PC-3 (cell line): ENCODE data around the gene SOX6.

Experiments
- EZH2phosphoT487 ChIP-seq: fragments of 300-600 bp; sonication (generic); IDR thresholded peaks from 2 replicates; pipeline ENCODE4 v1.6.1; 2018; ENCODE audit warnings: mild to moderate bottlenecking, antibody characterized with exemption, low read length, borderline replicate concordance
- TF ChIP-seq, protein P1 (sequence below): fragments of 300-600 bp; sonication (generic); conservative IDR thresholded peaks from 2 replicates; pipeline ENCODE4 v1.5.1; 2017; ENCODE audit warnings: antibody characterized with exemption, low read depth, mild to moderate bottlenecking, low read length

DNA sequence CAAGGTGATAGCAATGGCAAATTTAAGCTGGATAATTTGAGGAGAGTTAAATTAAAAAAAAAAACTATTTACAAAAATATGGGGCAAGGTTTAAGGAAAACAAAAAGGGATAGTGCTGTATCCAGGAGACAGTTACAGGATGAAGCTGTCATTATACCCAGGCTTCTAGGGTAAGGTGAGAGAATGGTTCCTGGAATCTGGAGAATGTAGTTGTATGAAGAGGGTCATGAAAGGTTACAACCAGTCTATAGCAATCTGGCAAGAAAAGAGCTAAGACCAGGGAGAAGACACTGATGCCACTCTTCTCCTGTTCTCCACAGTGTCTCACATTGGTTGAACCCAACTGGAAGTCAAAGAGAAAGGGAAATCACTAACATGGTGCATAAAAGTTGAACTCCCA lies 144.9 kb downstream of the SOX6 start:
- TF ChIP-seq, protein P1, sequence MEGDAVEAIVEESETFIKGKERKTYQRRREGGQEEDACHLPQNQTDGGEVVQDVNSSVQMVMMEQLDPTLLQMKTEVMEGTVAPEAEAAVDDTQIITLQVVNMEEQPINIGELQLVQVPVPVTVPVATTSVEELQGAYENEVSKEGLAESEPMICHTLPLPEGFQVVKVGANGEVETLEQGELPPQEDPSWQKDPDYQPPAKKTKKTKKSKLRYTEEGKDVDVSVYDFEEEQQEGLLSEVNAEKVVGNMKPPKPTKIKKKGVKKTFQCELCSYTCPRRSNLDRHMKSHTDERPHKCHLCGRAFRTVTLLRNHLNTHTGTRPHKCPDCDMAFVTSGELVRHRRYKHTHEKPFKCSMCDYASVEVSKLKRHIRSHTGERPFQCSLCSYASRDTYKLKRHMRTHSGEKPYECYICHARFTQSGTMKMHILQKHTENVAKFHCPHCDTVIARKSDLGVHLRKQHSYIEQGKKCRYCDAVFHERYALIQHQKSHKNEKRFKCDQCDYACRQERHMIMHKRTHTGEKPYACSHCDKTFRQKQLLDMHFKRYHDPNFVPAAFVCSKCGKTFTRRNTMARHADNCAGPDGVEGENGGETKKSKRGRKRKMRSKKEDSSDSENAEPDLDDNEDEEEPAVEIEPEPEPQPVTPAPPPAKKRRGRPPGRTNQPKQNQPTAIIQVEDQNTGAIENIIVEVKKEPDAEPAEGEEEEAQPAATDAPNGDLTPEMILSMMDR: no peak
- TF ChIP-seq EZH2phosphoT487: no peak
